HEK293T (cell line): ENCODE data around the gene AGMO.

Experiments
- FOXM1 ChIP-seq: fragments of 450-650 bp; IDR thresholded peaks from 2 replicates; pipeline ENCODE4 v1.6.1; 2017; ENCODE audit warnings: mild to moderate bottlenecking, borderline replicate concordance
- NFRKB ChIP-seq: fragments of 450-650 bp; IDR thresholded peaks from 2 replicates; pipeline ENCODE4 v1.6.1; 2016; ENCODE audit warnings: mild to moderate bottlenecking, moderate library complexity
- SP1 ChIP-seq: fragments of 450-650 bp; IDR thresholded peaks from 2 replicates; pipeline ENCODE4 v1.6.1; 2017

- TF ChIP-seq NFRKB (no peak), FOXM1 (no peak), SP1 (no peak)
Observed at GRCh38 chr7:15582773-15583172, 21.0 kb upstream of the AGMO start.
